NCI-H1092 treated with DMSO at 0.1 percent for 48 hours (cell line): ENCODE data around the gene CENPF.
A peak's percentile ranks its signal among the peaks of the same experiment; 100 is the strongest.

Source experiments
- DNase-seq: peaks from one replicate; lab custom pipeline; 2025; lab: John Stamatoyannopoulos, UW

CENPF gene

GRCh38 chr1:214623430-214623829 is 20.4 kb downstream of the CENPF start:
- no peak for DNase-seq

GRCh38 chr1:214632091-214632490 is 29.1 kb downstream of the CENPF start:
- DNase-seq, result no peak

DNA sequence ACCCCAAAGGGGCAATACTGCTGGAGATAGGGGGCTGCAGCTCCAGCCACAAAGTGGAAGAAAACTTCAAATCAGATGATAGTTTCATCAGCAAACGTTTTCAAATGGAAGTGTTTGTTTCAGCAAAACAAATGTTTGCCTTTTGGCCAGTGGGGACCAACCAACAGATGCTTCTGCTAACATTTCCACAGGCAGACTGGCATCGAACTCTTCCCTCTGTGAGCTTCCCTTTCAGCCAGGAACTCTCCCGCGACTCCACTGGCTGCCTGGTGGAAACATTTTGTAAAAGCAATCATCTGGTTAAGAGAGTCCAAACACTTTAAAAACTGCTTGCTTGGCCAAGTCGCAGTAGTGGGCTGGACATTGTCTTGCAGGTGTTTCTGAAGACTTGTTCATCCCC is 30.7 kb downstream of the CENPF start:
- no peak for DNase-seq

DNA sequence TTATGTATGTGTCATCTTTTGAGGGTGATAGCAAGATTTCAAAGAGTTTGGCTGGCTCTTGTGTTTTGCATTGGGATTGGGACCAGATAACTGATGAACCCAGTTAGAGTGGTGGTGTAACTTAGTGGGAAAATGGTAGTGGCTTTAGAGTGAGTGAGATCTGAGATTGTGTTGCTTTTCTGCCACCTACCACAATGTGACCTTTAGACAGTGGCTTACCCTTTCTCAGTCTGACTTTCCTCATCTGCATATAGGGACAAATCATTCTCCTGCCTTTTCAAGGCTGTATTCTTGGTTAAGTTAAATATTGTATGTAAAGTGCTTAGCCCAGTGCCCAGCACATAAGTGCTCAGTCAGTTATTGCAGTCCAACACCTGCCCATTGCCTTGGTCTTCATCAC is 31.3 kb downstream of the CENPF start:
- no peak for DNase-seq

GRCh38 chr1:214635086-214635485 is 32.1 kb downstream of the CENPF start:
- no peak for DNase-seq

DNA sequence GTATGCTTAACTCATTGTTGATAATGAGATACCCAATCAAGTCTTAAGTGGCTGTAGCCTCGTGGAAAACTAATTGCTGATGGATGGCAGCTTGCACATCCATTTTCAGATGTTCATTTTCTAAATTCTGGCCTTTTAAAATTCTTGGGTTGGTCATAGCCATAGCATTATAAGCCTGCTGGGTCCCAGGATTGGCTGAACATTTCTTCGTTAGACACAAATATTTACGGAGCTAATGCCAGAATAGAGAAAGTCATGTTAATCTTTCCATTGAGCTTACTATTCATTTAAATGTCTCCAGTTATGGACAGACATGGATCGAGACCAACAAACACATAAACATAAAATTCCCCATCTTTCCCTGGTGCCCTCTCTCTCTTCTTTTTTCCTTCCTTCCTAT is 32.5 kb downstream of the CENPF start:
- DNase-seq, result no peak

DNA sequence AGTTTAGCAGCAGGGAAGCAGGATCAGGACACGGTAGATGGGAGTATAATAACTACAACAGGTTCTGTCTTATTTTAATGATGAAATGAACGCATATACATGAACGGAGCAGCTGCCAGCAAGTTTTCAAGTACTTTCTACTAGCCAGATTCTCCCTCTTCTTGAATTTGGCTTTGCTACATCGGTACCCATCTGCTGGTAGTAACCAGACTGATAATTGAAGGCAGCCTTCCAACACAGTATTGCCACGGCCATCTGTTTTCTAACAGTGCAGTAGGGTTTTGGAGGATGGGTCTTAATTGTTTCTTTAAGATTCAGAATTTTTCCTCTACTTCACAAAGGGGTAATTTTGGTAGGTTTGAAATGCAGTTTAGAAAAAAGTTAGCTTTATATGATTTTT is 33.4 kb downstream of the CENPF start:
- peak; percentile 29 for DNase-seq

GRCh38 chr1:214637125-214637524 is 34.1 kb downstream of the CENPF start:
- no peak for DNase-seq

GRCh38 chr1:214637722-214638458 is 34.9 kb downstream of the CENPF start:
- no peak for DNase-seq

GRCh38 chr1:214638459-214638807 is 35.4 kb downstream of the CENPF start:
- DNase-seq, result no peak

DNA sequence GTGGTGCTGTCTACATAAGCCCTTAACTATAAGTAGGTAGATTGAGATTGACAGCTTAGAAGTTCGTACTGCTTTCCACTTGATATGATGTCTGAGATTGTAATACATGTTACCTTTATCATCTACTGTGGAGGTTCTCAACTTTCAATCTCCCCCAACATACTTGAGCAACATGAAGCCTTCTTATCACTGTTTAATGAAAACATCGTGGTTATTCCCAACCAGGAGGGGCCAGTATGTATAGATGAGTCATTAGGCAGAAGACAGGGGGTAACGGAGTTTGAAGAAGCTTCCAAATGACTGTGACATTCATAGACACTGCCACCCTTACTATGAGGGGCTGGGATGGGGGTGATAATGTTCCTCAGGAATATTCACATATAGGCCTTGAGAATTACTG is 36.0 kb downstream of the CENPF start:
- no peak for DNase-seq

- no peak for DNase-seq
Measured at GRCh38 chr1:214640431-214641213, 37.6 kb downstream of the CENPF start.

GRCh38 chr1:214641214-214641895 is 38.4 kb downstream of the CENPF start:
- DNase-seq, result no peak

DNA sequence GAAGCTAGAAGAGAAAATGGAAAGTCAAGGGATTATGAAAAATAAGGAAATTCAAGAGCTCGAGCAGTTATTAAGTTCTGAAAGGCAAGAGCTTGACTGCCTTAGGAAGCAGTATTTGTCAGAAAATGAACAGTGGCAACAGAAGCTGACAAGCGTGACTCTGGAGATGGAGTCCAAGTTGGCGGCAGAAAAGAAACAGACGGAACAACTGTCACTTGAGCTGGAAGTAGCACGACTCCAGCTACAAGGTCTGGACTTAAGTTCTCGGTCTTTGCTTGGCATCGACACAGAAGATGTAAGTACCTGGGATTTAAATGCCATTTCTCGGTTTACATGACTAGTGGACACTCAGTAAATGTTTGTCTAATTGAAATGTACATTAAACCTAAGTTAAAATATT is 40.0 kb downstream of the CENPF start:
- DNase-seq, result no peak

DNA sequence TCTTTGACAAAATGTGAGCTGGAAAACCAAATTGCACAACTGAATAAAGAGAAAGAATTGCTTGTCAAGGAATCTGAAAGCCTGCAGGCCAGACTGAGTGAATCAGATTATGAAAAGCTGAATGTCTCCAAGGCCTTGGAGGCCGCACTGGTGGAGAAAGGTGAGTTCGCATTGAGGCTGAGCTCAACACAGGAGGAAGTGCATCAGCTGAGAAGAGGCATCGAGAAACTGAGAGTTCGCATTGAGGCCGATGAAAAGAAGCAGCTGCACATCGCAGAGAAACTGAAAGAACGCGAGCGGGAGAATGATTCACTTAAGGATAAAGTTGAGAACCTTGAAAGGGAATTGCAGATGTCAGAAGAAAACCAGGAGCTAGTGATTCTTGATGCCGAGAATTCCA is 42.7 kb downstream of the CENPF start:
- DNase-seq, result no peak

DNA sequence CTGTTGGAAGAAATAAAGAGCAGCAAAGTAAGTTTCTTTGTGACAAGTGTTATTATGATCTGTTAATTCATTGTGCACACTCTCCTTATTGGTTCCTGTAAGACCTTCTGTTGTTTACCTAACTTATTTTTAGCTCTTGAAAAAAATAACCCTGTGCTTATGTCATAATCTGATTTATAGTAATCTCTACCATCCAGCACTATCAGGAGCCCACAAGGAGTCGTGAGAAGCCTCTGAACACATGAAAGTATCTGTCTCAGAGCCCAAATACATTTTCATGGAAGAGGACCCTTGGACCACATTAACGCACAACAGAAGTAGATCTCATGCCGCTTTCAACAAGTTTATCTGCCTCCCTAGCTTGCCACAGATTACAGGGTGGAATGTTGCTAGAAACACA is 45.8 kb downstream of the CENPF start:
- DNase-seq, result no peak

DNA sequence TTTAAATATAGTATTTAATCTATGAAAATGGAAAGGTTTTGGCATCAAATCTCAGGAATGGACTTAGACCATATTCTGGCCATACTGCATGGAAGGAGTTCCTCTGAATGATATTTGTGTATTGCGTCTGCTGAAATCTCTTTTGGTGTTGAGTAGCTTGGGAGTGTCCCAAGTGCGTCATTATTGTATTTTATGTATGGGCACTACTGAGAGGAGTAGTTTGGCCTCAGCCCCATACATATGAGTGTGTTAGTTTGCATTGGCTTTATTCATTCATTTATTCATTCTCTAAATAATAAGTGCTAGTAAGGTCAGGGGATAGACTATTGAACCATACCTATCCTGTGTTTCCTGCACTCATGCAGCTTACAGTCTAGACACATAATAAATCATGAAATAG is 46.6 kb downstream of the CENPF start:
- no peak for DNase-seq

- no peak for DNase-seq
Measured at GRCh38 chr1:214650664-214651063, 47.7 kb downstream of the CENPF start.

- no peak for DNase-seq
Measured at GRCh38 chr1:214657299-214657698, 54.3 kb downstream of the CENPF start.

GRCh38 chr1:214658175-214658574 is 55.2 kb downstream of the CENPF start:
- no peak for DNase-seq

GRCh38 chr1:214658785-214659184 is 55.8 kb downstream of the CENPF start:
- DNase-seq, result no peak

DNA sequence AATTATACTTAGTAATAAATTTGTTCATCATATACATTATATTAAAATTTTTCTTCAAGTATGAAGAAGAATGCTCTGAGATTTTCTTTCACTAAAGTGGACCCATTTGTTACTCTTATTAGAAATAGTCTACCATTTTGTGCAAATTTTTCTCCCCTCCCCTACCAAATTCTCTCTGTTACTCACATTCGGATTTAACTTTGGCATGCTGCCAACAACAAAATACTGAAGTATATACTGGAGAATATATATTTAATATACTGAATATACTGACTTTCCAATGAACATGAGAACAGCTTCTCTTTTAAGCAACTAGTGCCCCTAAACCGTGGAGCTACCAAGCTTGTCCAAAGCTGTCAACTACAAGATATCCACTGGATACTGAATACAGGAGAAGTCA is 57.2 kb downstream of the CENPF start:
- no peak for DNase-seq

DNA sequence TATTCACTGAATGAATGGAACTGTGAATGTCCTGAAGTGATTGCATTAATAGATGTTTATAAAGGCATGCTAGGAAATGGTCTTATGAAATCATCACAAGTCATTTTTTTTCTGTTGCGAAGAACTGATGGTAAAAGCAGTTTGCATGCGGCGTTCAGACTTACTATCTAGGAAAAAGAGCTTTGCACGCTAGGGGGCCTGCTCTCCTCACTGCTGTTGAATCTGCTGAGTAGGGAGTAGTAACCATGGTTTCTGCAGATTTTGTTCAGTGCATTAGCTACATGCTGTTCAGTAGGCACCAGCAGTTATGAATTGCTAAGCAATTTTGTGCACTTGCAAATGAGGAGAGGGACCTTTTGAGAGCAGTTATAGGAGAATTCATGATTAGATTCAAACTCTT is 57.9 kb downstream of the CENPF start:
- DNase-seq, result no peak
